Endothelial cell of umbilical vein (primary cell): ENCODE measurements around the gene MTR. TPM values are rescaled to one million over a fixed set of nuclear protein-coding genes. Genes with fewer than 3 reads are reported as not detected.

Source experiments
- BruUV-seq: library from RNA; stranded (reverse); fragments of 400-500 nt; replicated peaks from 2 replicates; lab custom pipeline; 2021; lab: Mats Ljungman, UMichigan
- CTCF ChIA-PET: fragments of 300-600, 350-600 bp; sonication (Branson Sonifier 250); formaldehyde crosslinking; loops from one replicate; lab custom pipeline; 2021; ENCODE audit warnings: antibody characterized with exemption, inconsistent platforms; lab: Charles Lee
- POLR2A ChIA-PET: fragments of 300-600, 350-600 bp; sonication (Branson Sonifier 250); formaldehyde crosslinking; loops from one replicate; lab custom pipeline; 2021; ENCODE audit warnings: antibody characterized with exemption, inconsistent platforms; lab: Charles Lee
- DNase-seq: peaks from one replicate; pipeline ENCODE4 v3.0.0-alpha.2; 2011; ENCODE audit warnings: low read depth, low spot score
- FAIRE-seq: peaks from 2 replicates; lab custom pipeline; 2011; peaks lifted over from hg19 to GRCh38; lab: Jason Lieb, UNC
- H2AFZ ChIP-seq: 2 replicates; pipeline ENCODE4 v1.6.0; 2012; ENCODE audit warnings: low read depth, low read length, control low read depth, inconsistent platforms
- H3K27ac ChIP-seq: 2 replicates; pipeline ENCODE4 v1.5.1; 2011; ENCODE audit warnings: low read depth, mild to moderate bottlenecking, control low read depth, low read length, moderate library complexity; ENCODE audit not compliant: insufficient read depth
- H3K27me3 ChIP-seq, 2 experiments: 2 replicates each; pipeline versions ENCODE4 v1.6.0 to v1.6.1; 2011; ENCODE audit warnings: low read length in 2 of 2, mixed read lengths in 1 of 2; ENCODE audit not compliant: control insufficient read depth in 2 of 2, insufficient read depth in 2 of 2
- H3K36me3 ChIP-seq, 2 experiments: 2 replicates in 1 of 2; 3 replicates in 1 of 2; pipeline ENCODE4 v1.5.1; 2011; ENCODE audit warnings: low read length in 2 of 2, mild to moderate bottlenecking in 1 of 2, moderate library complexity in 1 of 2; ENCODE audit not compliant: control insufficient read depth in 2 of 2, insufficient read depth in 2 of 2; ENCODE audit errors: extremely low read depth in 1 of 2
- H3K4me1 ChIP-seq: 3 replicates; pipeline ENCODE4 v1.5.1; 2011; ENCODE audit warnings: mild to moderate bottlenecking, low read length; ENCODE audit not compliant: control insufficient read depth, insufficient read depth; ENCODE audit errors: extremely low read depth
- H3K4me2 ChIP-seq: 2 replicates; pipeline ENCODE4 v1.6.1; 2011; ENCODE audit warnings: low read length, control low read depth, mixed read lengths; ENCODE audit not compliant: insufficient read depth
- H3K4me3 ChIP-seq, 3 experiments: fragments of 200-600 bp in 1 of 3; sonication (generic), shearing (Covaris generic) in 1 of 3; replicated peaks in 1 of 3; 2 replicates each; pipeline ENCODE4 v1.5.1; 2011 to 2016; ENCODE audit warnings: control low read depth in 3 of 3, low read length in 3 of 3, mild to moderate bottlenecking in 2 of 3, inconsistent platforms in 1 of 3, low read depth in 1 of 3, moderate library complexity in 1 of 3; ENCODE audit not compliant: insufficient read depth in 1 of 3
- H3K79me2 ChIP-seq: 2 replicates; pipeline ENCODE4 v1.6.0; 2012; ENCODE audit warnings: low read length, inconsistent platforms; ENCODE audit not compliant: control insufficient read depth, insufficient read depth
- H3K9ac ChIP-seq: replicated peaks from 2 replicates; pipeline ENCODE3; 2011; ENCODE audit warnings: low read length, control low read depth; ENCODE audit not compliant: insufficient read depth; ENCODE audit errors: extremely low read depth
- H3K9me1 ChIP-seq: replicated peaks from 3 replicates; pipeline ENCODE4 v1.6.0; 2011; ENCODE audit warnings: mild to moderate bottlenecking, low read length; ENCODE audit not compliant: control insufficient read depth, insufficient read depth; ENCODE audit errors: extremely low read depth
- H3K9me3 ChIP-seq: replicated peaks from 2 replicates; pipeline ENCODE4 v1.5.1; 2012; ENCODE audit warnings: low read length, inconsistent platforms; ENCODE audit not compliant: control insufficient read depth, insufficient read depth
- H4K20me1 ChIP-seq: replicated peaks from 2 replicates; pipeline ENCODE3; 2011; ENCODE audit warnings: mild to moderate bottlenecking, low read length; ENCODE audit not compliant: control insufficient read depth, insufficient read depth; ENCODE audit errors: extremely low read depth
- CTCF ChIP-seq, 2 donors: IDR thresholded peaks; 1 replicate in 1 of 2; 2 replicates in 1 of 2; pipeline ENCODE4 v1.5.1; 2011; ENCODE audit warnings: low read length in 2 of 2, mild to moderate bottlenecking in 2 of 2, moderate library complexity in 2 of 2, control low read depth in 1 of 2, inconsistent platforms in 1 of 2, low read depth in 1 of 2; ENCODE audit not compliant: insufficient read depth in 1 of 2; ENCODE audit errors: extremely low read depth in 1 of 2
- EZH2 ChIP-seq: IDR thresholded peaks from 2 replicates; pipeline ENCODE4 v1.6.1; 2012; ENCODE audit warnings: borderline replicate concordance, low read depth, mild to moderate bottlenecking, moderate library complexity, low read length, inconsistent platforms; ENCODE audit not compliant: severe bottlenecking
- MAX ChIP-seq: IDR thresholded peaks from 2 replicates; pipeline ENCODE4 v1.6.1; 2011; ENCODE audit not compliant: insufficient read depth, insufficient read length
- MYC ChIP-seq: IDR thresholded peaks from one replicate; pipeline ENCODE4 v1.6.1; 2011; ENCODE audit warnings: mild to moderate bottlenecking, low read depth, low read length
- POLR2A ChIP-seq: IDR thresholded peaks from 2 replicates; pipeline ENCODE4 v1.6.1; 2012; ENCODE audit warnings: low read depth, mild to moderate bottlenecking, control low read depth, low read length
- dilution Hi-C: fragments of 300-500 bp; cut with MboI; formaldehyde crosslinking; loops from one replicate; pipeline ENCODE4 v1.15.0; 2019; ENCODE audit warnings: low sequenced_read_pairs; ENCODE audit not compliant: extremely low pct_ligation_motif_present
- intact Hi-C: fragments of 100-400 bp; cut with micrococcal nuclease; formaldehyde crosslinking; loops from one replicate; pipeline ENCODE4 v1.10.0; 2022
- polyA plus RNA-seq, 4 experiments: library from polyadenylated mRNA; depleted of rRNA in 3 of 4; stranded (reverse) in 3 of 4; unstranded in 1 of 4; fragments of >200 nt; gene quantifications; 2 replicates each; pipeline versions ENCODE4 v1.2.1 to v1.2.3, GENCODE V29; 2011 to 2012; ENCODE audit warnings: missing spikeins in 1 of 4
- total RNA-seq: library from RNA; stranded (reverse); gene quantifications from 2 replicates; pipeline ENCODE4 v1.2.3, GENCODE V29; 2021

The MTR gene
- total and polyA plus RNA-seq, 2 donors (not counting 3 experiments of a cell fraction or from before 2014, with no cell fraction given) = 6.7 to 45.2 TPM

- CTCF ChIA-PET = no interaction called here
- no peaks in the 10 kb centered on the region for H3K9me3 ChIP-seq
- H3K79me2 ChIP-seq = no peaks in the 10 kb centered on the region
- POLR2A ChIA-PET = no interaction called here
- no TSS peak for BruUV-seq
- FAIRE-seq = no peak
- intact Hi-C loops = no loop called here
- no peaks in the 10 kb centered on the region for H3K4me1 ChIP-seq
- H3K36me3 ChIP-seq = peaks cover 3 to 8% of the 10 kb centered on the region in 2 experiments
- H3K4me3 ChIP-seq = no peak overlapping the region
- no peaks in the 10 kb centered on the region for H3K9me1 ChIP-seq
- dilution Hi-C loops = no loop called here
- H3K27ac ChIP-seq = no peak overlapping the region
- DNase-seq = no peak
- H3K4me2 ChIP-seq = no peak overlapping the region
- no peaks in the 10 kb centered on the region for H3K27me3 ChIP-seq
- TF ChIP-seq EZH2 = no peak
- no peak for TF ChIP-seq MAX
- TF ChIP-seq POLR2A = no peak
- TF ChIP-seq MYC = no peak
- no peak for TF ChIP-seq CTCF (IDR thresholded peaks at IDR 0.05; ENCODE audit: extremely low read depth in 1 of 2, insufficient read depth in 1 of 2, low read depth in 1 of 2, low read length in 2 of 2)
- no peak overlapping the region for H3K9ac ChIP-seq
- H4K20me1 ChIP-seq = no peaks in the 10 kb centered on the region
- H2AFZ ChIP-seq = no peak overlapping the region
Observed at GRCh38 chr1:236850077-236850979, 55.2 kb downstream of the MTR start.
